Tibial artery (tissue), 4 donors: ENCODE measurements around the gene C1QL4.

Experiments
- DNase-seq, 2 donors: peaks; one replicate each; pipeline ENCODE4 v3.0.0-alpha.2; 2019
- H3K27ac ChIP-seq, 2 donors: fragments of 200-600 bp; sonication (generic) in 1 of 2; 1 replicate in 1 of 2; 2 replicates in 1 of 2; pipeline ENCODE4 v1.5.1; 2018 to 2019; ENCODE audit warnings: mild to moderate bottlenecking in 1 of 2
- H3K27me3 ChIP-seq, 2 donors: fragments of 200-600 bp; sonication (generic) in 1 of 2; one replicate each; pipeline versions ENCODE4 v1.5.1 to v1.6.0; 2016 to 2019
- H3K36me3 ChIP-seq, 3 donors: fragments of 200-600 bp; sonication (generic) in 2 of 3; one replicate each; pipeline ENCODE4 v1.5.1; 2016 to 2019; ENCODE audit warnings: mild to moderate bottlenecking in 2 of 3
- H3K4me1 ChIP-seq, 4 donors: fragments of 200-600 bp; sonication (generic) in 2 of 4; 1 replicate in 3 of 4; 2 replicates in 1 of 4; pipeline ENCODE4 v1.5.1; 2016 to 2019
- H3K4me3 ChIP-seq, 2 donors: fragments of 200-600 bp; sonication (generic) in 1 of 2; 1 replicate in 1 of 2; 2 replicates in 1 of 2; pipeline ENCODE4 v1.5.1; 2018 to 2019; ENCODE audit warnings: mild to moderate bottlenecking in 2 of 2
- H3K9me3 ChIP-seq, 3 donors: fragments of 200-600 bp; sonication (generic) in 1 of 3; one replicate each; pipeline ENCODE4 v1.5.1; 2016 to 2019
- CTCF ChIP-seq, 2 experiments: fragments of 200-600 bp in 1 of 2; fragments of 450-650 bp in 1 of 2; IDR thresholded peaks; one replicate each; pipeline ENCODE4 v1.5.1; 2017 to 2019; ENCODE audit warnings: antibody characterized with exemption in 2 of 2, mild to moderate bottlenecking in 1 of 2, moderate library complexity in 1 of 2
- intact Hi-C: fragments of 100-400 bp; cut with DNase I; formaldehyde crosslinking; loops from one replicate; pipeline ENCODE4 v1.15.0; 2023; ENCODE audit warnings: low total_unique reads

The C1QL4 gene

GRCh38 chr12:49344486-49345050, 7.6 kb upstream of the C1QL4 start:
- peaks cover 7 to 55% (median 50%) of the 10 kb centered on the region in 4 donors for H3K4me1 ChIP-seq
- peak overlapping the region in 1 of 2 donors; percentile 51 for H3K4me3 ChIP-seq
- H3K9me3 ChIP-seq: no peaks in the 10 kb centered on the region
- no peak overlapping the region for H3K27ac ChIP-seq
- TF ChIP-seq CTCF (IDR thresholded peaks at IDR 0.05): no peak
- H3K36me3 ChIP-seq: no peaks in the 10 kb centered on the region
- H3K27me3 ChIP-seq: peaks cover 3 to 74% of the 10 kb centered on the region in 2 donors
- intact Hi-C loops: no loop called here
- no peak for DNase-seq

- Histone ChIP-seq H3K27ac (no peak overlapping the region), H3K4me3 (peak overlapping the region; percentile 39 to 45), H3K36me3 (no peaks in the 10 kb centered on the region), H3K4me1 (peaks cover 7 to 52% (median 49%) of the 10 kb centered on the region in 4 donors), H3K27me3 (peaks cover 3 to 74% of the 10 kb centered on the region in 2 donors), H3K9me3 (no peaks in the 10 kb centered on the region)
- no peak for TF ChIP-seq CTCF (IDR thresholded peaks at IDR 0.05)
- intact Hi-C loops: no loop called here
- DNase-seq: peak in 1 of 2 donors; percentile 64
These were observed 6.1 kb upstream of the C1QL4 start for GRCh38 chr12:49342914-49343731.

- H3K4me1 ChIP-seq: peaks cover 7 to 46% (median 42%) of the 10 kb centered on the region in 4 donors
- peak; percentile 59 to 83 for DNase-seq
- H3K36me3 ChIP-seq: no peaks in the 10 kb centered on the region
- H3K9me3 ChIP-seq: no peaks in the 10 kb centered on the region
- H3K27me3 ChIP-seq: peaks cover 3 to 73% of the 10 kb centered on the region in 2 donors
- H3K4me3 ChIP-seq: peak overlapping the region; percentile 39 to 45
- intact Hi-C loops: no loop called here
- TF ChIP-seq CTCF (IDR thresholded peaks at IDR 0.05): peak; percentile 68 to 73
- H3K27ac ChIP-seq: no peak overlapping the region
These were observed 5.3 kb upstream of the C1QL4 start for GRCh38 chr12:49342066-49342913.

- Histone ChIP-seq H3K27me3 (peaks cover 3 to 73% of the 10 kb centered on the region in 2 donors), H3K36me3 (no peaks in the 10 kb centered on the region), H3K4me1 (peaks cover 4 to 46% (median 41%) of the 10 kb centered on the region in 4 donors), H3K4me3 (peak overlapping the region in 1 of 2 donors; percentile 45), H3K27ac (no peak overlapping the region), H3K9me3 (no peaks in the 10 kb centered on the region)
- no peak for TF ChIP-seq CTCF (IDR thresholded peaks at IDR 0.05)
- peak in 1 of 2 donors; percentile 57 for DNase-seq
- intact Hi-C loops: no loop called here
These were observed 4.7 kb upstream of the C1QL4 start for GRCh38 chr12:49341777-49342065.

GRCh38 chr12:49340971-49341776, 4.2 kb upstream of the C1QL4 start:
- Histone ChIP-seq H3K4me1 (peaks cover 0 to 45% (median 37%) of the 10 kb centered on the region in 4 donors), H3K36me3 (no peaks in the 10 kb centered on the region), H3K4me3 (no peak overlapping the region), H3K27ac (no peak overlapping the region), H3K9me3 (no peaks in the 10 kb centered on the region), H3K27me3 (peaks cover 5 to 73% of the 10 kb centered on the region in 2 donors)
- DNase-seq: peak in 1 of 2 donors; percentile 32
- TF ChIP-seq CTCF (IDR thresholded peaks at IDR 0.05): no peak
- intact Hi-C loops: no loop called here
